ENCODE measurements around the gene ANGPTL4.
"Not testable (repeated sequence)": the region's sequence is repeated elsewhere in the genome, so short reads cannot be mapped to it uniquely, and the experiment has no call there.

ANGPTL4 gene

DNA sequence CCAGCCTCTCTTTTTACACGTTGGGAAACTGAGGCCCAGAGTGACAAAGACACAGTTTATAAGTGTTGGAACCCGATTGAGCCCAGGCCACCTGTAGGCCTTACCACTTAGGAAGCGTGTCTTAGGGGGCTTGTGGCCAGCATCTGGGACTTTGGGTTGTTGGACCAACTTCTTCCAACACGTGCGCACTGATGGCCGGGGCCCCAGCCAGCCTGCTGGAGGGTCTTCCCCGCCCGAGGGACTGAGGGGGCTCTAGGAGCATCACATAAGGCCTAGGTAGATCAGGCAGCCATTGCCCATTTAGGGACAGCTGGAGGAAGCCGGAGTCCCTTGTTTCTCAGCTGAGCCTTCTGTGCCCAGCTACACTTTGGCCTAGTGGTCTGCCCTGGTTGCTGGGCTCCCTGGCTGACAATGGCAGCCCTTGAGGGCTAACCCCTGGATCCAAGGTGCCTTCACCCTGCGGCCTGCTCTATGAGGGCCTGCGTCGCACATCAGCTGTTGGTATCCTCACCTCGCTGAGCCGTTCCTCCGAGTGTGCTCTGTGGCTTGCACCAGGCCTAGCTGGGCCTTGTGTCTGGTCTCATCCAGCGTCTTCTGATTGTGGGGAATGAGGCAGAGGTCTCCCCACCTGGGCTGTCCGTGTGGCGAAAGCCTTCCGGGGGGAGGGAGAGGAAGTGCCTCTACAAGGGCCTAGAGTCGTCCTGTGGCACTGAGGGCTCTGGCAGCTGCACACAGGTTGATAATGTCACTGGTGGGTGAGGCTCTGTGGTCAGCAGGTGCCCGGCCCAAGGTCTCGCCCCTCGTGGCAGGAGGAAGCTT is 27.5 kb downstream of the ANGPTL4 start:
- no peak for DNase-seq

DNA sequence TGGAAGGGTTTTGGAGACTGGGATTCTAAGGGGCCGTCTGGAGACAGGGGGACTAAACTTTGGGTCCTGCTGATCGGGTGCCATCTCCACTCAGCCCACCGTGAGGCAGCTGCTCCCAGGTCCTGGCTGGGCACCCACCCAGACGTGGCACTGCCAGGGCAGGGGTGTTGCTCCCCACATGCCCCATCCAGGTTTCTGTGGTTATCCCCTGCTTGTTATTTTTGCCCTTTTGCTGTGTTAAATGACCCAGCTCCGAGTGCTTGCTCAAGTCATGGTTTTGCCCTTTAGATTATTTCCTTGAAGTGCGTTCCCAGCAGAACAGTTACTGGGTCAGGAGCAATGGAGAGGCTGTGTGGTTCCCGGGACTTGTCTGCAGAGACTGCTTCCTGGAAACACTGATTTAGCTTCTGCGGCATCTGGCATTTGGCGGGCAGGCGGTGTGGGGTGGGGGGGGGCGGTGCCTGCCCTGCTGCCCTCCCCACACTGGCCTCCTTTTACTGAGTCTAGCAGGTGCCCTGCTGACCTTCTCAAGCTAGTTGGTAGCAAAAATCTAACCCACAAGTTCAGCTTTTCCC is 28.1 kb downstream of the ANGPTL4 start:
- no peak for DNase-seq

DNA sequence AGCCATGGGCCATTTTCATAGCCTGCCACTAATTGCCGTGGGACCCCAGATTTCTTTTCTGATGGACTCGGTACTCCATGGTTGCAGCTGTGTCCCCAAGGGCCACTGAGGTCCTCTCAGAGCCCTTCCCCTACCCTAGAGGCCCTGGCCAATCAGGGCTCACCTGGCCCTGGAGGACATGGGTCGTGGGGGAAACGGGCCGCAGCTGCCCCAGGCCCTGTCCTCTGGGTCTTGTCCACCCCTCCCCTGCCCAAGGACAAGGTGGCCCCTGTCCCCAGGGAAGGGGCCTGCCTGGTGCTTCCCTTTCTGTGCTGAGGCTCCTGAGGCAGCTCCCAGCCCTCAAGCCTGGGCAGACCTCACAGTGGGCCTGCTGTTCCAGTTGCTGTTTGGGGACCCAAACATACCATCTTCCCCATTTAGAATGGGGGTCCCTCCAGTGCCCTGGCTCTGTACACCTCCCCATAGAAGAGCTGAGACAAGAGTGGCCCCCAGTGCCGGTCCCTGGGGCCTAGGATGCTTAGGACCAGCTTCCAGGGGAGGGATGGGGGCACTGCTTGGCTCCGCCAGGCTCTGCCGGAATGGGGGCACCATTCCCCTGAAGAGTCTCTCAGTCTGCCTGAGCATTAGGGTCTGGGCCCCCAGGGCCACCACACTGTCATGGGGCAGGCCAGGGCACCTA is 29.4 kb downstream of the ANGPTL4 start:
- DNase-seq = no peak

DNA sequence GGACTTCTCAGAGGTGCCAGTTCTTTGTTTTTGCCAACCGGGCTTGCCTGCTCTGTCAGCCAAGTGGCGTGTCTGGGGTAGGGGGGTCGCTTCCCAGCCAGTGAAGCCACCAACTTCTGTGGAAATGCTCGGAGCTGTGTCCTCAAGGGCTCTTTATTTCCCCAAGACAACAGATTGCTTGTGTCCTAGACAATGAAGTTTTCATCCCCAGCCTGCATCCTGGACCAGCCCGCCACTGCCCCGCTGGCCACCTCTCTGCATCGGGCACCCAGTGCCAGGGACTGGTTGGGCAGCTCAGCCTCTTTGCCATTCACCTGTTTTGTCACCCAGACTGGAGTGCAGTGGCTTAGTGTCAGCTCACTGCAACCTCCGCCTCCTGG is 29.9 kb downstream of the ANGPTL4 start:
- no peak for DNase-seq

DNA sequence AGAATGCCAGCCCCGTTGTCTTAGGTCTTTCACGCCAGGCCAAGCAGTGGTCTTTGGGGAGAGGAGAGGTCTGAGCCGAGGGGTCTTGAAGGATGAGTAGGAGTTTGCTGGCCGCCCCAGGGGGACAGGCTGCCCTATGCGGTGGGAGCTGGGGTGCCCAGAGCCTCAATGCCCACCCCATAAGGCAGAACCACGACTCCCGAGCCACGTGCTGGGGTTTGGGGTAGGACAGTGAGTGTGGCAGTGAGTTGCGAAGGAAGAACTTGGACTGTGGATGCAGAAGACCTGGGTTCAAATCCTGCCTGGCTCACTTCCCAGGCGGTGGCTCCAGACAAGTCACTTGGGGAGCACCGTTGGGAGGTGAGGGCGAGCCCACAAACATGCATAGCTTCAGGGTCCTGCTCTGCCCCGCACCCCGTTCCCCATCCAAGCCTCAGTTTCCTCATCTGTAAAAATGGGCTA is 31.7 kb downstream of the ANGPTL4 start:
- no peak for DNase-seq

DNA sequence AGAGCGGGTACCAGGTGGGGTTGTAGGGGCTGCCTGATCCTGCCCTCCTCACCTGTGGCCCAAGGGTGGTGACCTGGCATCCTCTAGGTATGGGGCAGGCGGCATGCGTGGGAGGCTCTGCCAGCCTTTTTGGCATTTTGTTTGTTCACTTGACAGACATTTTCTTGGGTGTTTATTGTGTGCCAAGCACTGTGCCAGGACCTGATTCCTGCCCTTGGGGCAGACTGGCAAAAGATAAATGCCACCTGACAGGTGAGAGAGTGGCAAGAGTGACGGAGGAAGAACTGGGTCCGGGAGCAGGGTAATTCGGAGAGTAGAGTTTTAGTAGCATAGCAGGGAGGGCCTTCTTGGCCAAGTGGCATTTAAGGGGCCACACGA is 32.2 kb downstream of the ANGPTL4 start:
- DNase-seq = no peak

DNA sequence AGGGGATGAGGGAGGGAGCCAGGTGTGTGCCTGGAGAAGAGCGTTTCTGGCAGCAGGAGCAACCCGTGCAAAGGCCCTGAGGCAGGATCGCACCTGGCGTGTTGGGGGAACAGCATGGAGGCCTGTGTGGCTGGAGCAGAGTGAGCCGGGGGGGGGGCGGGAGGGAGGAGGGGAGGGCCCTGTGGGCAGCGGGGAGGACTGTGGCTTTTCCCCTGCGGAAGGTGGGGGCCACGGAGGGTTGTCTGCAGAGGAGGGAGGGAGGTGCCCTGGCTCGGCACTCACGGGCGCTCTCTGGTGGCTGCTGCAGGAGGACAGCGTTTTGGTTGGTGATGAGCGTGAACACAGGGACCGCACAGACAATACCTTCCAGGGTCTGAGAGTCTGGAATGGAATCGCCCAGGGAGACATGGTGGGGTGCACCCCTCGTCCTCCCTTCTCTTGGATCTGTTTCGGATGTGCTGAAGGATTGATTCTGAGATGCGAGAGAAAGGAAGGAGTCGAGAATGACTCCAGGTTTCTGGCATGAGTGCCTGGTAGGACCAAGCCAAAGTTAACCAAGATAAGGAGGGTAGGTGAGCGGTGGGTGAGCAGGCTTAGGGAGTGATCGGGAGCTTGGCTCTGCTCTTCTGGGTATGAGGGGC is 32.7 kb downstream of the ANGPTL4 start:
- peak; percentile 74 for DNase-seq

DNA sequence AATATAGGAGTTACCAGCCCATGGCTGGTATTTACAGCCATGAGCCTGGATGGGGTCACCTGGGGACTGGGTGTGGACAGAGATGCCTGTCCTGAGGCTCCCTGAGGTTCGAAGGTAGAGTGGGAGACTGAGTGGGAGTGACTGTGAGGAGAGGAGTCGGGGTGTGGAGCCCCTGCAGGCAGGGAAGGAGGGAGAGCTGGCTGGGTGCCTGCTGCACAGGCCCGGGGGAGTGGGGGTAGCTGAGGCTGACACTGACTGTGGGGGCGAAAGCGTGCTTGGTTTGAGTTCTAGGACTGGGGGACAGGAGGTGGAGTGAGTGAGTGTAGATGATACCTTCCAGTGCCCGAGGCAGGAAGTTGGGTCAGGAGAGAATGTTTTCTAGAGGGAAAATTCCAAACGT is 33.3 kb downstream of the ANGPTL4 start:
- no peak for DNase-seq

DNA sequence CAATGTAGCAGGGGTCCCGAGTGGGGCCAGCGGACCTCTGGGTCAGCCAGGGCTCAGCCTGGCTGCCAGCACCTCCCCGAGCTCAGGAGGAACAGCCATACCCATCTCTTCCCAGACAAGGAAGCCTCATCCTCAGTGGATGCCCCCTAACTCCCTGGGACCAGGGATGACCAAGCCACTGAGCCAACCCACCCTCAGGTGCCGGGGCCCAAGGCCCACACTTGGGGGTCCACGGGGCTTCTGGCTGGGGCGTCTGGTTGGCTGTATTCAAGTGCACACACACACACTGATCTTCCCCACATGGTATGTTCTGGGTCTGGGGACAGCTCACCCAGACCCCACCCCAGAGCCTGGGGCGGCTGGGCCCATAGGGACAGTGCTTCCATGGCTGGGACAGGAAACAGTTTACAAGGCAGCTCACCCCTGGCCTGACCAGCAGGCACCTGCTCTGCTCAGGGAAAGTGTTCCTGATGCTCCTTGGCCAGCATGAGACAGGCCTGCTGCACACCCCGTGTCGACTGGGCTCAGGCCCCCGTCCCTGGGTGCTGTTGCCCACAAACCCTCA is 33.9 kb downstream of the ANGPTL4 start:
- DNase-seq = no peak

DNA sequence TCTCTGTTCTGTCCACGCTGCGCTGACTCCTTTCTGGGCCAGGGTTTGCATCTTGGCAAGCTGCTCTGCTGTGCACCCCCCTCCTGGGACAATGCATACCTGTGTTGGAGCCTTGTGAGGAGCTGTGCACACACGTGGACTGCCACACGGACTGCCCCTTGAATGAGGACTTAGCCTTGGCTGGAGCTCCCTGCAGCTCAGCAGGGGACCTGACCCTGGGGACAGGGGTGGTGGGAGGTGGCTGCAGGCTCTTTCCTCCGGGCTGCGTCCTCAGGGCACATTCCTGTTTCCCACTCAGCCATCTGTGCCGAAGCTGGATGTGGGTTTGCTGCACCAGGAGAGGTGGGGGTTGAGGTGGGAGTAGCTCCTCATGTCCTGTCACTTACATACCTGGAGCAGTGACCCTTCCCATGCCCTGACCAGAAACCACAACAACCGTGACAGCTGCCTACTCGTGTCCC is 34.4 kb downstream of the ANGPTL4 start:
- DNase-seq = no peak

DNA sequence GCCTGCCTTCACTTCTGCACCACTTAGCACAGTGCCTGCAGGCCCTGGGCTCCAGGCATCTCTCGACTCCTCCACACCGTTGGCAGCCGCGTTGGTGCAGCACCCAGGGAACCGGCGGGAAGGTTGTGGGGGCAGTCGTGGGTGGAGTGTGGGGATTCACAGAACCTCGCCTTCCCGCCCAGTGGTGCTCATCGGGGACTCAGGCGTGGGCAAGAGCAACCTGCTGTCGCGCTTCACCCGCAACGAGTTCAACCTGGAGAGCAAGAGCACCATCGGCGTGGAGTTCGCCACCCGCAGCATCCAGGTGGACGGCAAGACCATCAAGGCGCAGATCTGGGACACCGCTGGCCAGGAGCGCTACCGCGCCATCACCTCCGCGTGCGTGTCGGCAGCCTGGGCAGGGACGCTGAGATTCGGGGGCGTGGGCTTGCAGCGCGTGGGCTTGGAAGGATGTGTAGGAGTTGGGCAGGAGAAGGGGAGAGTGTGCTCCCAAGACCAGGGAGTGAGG is 35.8 kb downstream of the ANGPTL4 start:
- DNase-seq = no peak

DNA sequence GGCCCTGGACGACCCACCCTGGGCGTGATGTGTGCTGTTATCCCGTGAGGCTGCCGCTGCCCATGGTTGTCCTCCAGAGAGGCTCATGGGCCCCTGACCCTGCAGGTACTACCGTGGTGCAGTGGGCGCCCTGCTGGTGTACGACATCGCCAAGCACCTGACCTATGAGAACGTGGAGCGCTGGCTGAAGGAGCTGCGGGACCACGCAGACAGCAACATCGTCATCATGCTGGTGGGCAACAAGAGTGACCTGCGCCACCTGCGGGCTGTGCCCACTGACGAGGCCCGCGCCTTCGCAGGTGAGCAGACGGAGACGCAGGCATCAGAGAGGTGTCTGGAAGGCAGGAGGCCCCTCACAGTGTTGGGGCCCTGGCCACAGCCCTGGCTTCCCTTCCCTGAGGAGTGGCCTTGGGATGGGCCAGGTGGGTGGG is 38.0 kb downstream of the ANGPTL4 start:
- DNase-seq = no peak

DNA sequence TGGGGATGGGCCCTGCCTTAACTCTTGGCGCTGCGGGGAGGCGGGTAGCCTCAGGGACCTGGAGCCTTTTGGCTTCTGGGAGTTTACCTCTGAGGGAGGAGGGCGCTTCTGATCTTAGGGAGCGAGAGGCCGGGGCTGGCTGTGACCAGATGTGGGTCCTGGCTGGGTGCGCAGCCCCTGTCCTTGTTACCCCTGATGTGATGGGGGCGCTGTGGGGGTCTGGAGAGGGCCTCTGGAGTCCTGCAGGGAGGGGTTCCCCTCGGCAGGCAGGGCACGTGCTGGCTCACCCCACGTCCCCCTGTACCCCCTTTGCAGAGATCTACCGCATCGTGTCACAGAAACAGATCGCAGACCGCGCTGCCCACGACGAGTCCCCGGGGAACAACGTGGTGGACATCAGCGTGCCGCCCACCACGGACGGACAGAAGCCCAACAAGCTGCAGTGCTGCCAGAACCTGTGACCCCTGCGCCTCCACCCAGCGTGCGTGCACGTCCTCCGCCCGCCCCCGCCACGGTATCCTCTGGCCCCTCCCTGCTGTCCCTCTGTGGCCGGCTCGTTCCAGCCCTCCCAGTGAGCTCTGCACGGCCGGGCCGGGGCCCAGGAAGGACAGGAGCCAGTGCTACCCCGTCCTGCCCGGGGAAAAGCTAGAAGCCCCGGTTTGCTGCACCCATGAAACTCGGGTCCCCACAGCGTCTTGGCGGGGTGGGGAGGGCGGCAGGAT is 39.3 kb downstream of the ANGPTL4 start:
- no peak for DNase-seq

DNA sequence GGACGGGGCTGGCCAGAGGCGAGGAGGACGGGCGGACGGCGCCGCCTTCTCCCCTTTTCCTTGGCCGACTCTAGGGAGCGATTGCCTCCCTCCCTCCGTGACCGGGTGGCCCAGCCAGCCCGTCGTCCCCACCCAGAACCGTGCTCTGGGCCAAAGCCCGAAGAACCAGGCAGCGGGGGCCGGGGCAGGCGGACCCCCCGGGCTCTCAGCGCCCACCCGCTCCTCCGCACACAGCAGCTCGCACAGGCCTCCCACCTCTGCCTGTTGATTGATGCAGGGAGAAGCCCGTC is 39.8 kb downstream of the ANGPTL4 start:
- no peak for DNase-seq

DNA sequence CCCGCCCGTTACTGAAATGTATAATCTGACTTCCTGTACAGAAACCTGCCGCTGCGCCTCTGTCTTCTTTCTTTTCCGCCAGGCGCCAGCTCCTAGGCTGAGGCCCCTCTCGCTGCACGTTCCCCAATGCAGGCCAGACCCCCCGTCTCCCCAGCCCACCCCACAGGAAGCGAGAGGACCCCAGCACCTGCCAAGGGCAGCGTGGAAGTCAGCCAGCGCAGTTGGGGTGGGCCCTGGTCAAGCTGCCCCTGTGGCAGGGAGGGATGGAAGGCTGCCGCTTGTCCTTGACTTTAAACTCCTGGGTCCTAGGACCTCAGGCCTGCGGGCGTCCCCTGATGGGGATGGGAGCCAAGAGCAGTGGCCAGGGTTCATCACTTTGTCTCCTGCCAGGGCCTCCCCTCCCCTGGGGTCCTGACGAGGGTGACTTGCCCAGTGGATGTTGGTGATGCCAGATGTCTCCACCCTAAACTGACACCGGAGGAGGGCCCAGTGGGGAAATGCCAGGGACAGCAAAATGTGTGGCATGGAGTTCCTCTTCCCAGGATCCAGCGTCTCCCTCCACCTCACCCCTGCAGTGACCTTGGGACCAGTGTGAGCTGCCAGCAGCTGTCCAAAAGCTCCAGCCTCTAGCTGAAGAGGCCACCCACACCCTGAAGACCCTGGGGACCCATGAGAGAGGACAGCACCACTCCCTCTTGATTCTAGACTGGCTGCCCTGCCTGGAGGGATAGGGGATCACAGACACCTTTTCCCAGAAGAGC is 40.6 kb downstream of the ANGPTL4 start:
- no peak for DNase-seq

DNA sequence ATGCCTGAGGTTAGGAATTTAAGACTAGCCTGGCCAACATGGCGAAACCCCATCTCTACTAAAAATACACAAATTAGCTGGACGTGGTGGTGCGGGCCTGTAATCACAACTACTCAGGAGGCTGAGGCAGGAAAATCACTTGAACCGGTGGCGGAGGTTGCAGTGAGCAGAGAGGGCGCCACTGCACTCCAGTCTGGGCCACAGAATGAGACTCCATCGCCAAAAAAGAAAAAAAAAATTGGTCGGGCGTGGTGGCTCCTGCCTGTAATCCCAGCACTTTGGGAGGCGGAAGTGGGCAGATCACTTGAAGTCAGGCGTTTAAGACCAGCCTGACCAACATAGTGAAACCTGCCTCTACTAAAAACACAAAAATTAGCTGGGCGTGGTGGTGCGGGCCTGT is 46.8 kb downstream of the ANGPTL4 start:
- DNase-seq = not testable (repeated sequence)

DNA sequence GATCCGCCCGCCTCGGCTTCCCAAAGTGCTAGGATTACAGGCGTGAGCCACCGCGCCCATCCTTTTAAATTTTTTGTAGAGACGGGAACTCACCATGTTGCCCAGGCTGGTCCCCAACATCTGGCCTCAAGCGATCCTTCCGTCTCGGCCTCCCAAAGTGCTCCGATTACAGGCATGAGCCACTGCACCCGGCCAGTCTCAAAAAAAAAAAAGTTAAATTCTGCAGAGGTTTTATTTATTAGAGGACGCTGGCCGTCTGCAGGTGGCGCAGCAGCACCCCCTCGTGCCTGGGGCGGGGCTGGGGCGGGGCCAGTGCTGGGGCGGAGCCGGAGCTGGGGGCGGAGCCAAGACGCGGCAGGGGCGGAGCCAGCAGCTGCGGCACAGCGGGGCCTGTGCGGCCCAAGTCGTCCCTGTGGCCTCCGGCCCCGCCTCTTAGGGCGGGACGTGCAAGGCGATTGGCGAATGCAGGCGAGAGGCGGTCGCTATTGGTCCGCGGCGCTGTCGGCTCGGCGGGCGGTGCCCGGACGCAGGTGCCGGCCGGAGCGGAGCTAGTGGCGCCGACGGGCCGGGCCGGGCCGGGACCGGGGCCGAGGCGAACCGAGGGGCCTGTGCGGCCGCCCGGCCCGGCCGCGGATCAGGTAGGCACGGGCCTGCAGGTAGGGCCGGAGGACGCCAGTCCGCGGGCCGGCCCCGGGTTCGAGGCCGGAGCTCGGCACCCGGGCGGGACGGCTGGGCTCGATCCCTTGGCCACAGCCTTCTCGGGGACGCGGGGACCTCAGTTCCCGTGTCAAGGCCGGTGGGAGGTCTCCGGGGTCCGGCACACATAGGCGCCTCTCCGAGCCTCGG is 49.1 kb downstream of the ANGPTL4 start, which contains the start of gene MARCHF2:
Gene MARCHF2 (plus strand): TSS at position 523 of the 846 bp plus-strand sequence. CDS start 8,536 bp downstream, outside the sequence.
- peak; percentile 94 for DNase-seq

DNA sequence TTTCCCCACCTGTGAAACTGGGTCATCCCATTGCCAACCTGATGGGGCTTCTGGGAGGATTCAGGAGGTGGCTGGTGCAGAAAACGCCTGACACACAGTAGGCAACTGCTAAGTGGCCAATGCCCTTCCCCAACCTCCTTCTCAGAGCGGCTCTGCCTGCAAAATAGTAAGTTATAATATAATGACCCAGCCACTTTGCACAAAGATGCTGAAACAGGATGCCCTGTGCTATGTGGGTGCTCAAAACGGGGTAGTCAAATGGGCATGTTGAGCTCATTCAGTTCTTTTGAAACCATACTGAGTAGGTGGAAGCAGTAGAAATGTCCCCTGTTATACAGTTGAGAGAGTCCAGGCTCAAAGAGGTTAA is 49.7 kb downstream of the ANGPTL4 start:
- no peak for DNase-seq

DNA sequence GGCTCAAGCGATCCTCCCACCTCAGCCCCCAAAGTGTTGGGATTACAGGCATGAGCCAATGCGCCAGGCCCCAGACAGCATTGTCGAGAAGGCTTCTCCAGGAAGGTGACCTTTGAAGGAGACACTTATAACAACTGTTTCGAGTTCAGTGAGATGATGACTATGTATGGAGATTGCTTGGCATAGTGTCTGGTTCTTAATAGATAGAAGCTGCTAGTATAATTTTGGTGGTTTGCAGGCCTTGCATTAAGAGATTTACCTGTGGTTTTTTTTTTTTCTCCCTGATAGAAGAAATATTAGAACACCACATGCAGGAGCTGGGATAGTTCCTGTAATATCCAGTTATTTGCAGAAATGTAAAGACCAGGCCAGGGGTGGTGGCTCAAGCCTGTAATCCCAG is 52.8 kb downstream of the ANGPTL4 start:
- no peak for DNase-seq
